Measurements from ENCODE around the gene FAM107B. TPM values are rescaled to one million over a fixed set of nuclear protein-coding genes. Genes with fewer than 3 reads are reported as not detected.

Gene FAM107B
- total and polyA plus RNA-seq, 2 of the 13 experiments (the other 11 are each of a cell fraction or from before 2014, with no cell fraction given) = 15.7 to 24.8 TPM

DNA sequence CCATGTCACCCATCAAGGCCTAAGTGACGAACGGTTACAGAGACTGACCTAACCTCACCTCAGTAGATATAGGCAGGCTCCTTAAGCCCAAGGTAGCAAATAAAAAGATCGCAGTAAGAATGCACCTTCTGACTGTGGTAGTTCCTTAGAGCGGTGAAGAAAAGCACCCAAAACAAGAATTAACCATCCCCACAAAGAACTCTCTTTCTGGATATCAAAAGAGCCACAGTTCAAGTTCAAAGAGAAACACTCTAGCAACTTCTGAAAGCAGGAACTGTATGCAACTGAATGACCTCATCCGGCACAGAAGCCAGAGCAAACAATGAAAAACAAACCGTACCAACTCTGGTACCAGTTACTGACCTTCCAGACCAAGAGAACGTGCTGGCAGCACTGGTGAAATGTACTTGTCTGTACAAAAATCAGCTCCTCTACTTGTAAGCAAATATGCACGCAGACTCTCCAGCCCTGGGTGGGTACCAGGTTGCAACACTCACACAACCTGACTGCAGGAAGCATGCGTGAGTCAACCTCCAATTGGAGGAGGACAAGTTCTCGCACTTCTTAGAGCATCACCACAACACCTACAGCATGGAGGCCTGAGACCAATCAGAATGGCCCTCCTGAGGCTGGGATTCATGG, 202.7 kb downstream of the FAM107B start (continued):
- TF ChIP-seq ZFP41 (CRISPR knock-in tag; IDR thresholded peaks at IDR 0.05; ENCODE audit: borderline replicate concordance) (no peak), PBX3 (CRISPR knock-in tag; IDR thresholded peaks at IDR 0.05; ENCODE audit: borderline replicate concordance) (no peak), NFAT5 (CRISPR knock-in tag; IDR thresholded peaks at IDR 0.05) (no peak), ZNF883 (CRISPR knock-in tag; IDR thresholded peaks at IDR 0.05; ENCODE audit: not compliant biosample characterization) (no peak), ZSCAN31 (CRISPR knock-in tag; IDR thresholded peaks at IDR 0.05; ENCODE audit: low read depth) (no peak), HOXA3 (CRISPR knock-in tag; IDR thresholded peaks at IDR 0.05) (peak; percentile 78), ZBTB38 (CRISPR knock-in tag; IDR thresholded peaks at IDR 0.05) (0 out of 2 replicates have a peak, but pooled peaks have one; percentile 41), CEBPB (IDR thresholded peaks at IDR 0.05; ENCODE audit: borderline replicate concordance, low read depth, low read length) (peak; percentile 88; the same call in 1 of the 2 replicates), MED1 (CRISPR knock-in tag; IDR thresholded peaks at IDR 0.05) (peak; percentile 81), CAMTA2 (CRISPR knock-in tag; IDR thresholded peaks at IDR 0.05; ENCODE audit: borderline replicate concordance) (no peak), SYNCRIP (IDR thresholded peaks at IDR 0.05; ENCODE audit: insufficient read depth, low read depth, low read length) (no peak), TEF (CRISPR knock-in tag; IDR thresholded peaks at IDR 0.05) (no peak), ZNF670 (CRISPR knock-in tag; IDR thresholded peaks at IDR 0.05; ENCODE audit: borderline replicate concordance) (no peak), STAT5B (CRISPR knock-in tag; IDR thresholded peaks at IDR 0.05) (no peak), ZBTB21 (CRISPR knock-in tag; IDR thresholded peaks at IDR 0.05) (peak; percentile 57), ZNF30 (CRISPR knock-in tag; IDR thresholded peaks at IDR 0.05) (no peak), ZNF678 (CRISPR knock-in tag; IDR thresholded peaks at IDR 0.05) (no peak), ZBTB42 (CRISPR knock-in tag; IDR thresholded peaks at IDR 0.05) (no peak)
- TF ChIP-seq, protein P1, sequence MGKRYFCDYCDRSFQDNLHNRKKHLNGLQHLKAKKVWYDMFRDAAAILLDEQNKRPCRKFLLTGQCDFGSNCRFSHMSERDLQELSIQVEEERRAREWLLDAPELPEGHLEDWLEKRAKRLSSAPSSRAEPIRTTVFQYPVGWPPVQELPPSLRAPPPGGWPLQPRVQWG (CRISPR knock-in tag; IDR thresholded peaks at IDR 0.05; ENCODE audit: borderline replicate concordance, low read depth) = no peak
- TF ChIP-seq, protein P2, sequence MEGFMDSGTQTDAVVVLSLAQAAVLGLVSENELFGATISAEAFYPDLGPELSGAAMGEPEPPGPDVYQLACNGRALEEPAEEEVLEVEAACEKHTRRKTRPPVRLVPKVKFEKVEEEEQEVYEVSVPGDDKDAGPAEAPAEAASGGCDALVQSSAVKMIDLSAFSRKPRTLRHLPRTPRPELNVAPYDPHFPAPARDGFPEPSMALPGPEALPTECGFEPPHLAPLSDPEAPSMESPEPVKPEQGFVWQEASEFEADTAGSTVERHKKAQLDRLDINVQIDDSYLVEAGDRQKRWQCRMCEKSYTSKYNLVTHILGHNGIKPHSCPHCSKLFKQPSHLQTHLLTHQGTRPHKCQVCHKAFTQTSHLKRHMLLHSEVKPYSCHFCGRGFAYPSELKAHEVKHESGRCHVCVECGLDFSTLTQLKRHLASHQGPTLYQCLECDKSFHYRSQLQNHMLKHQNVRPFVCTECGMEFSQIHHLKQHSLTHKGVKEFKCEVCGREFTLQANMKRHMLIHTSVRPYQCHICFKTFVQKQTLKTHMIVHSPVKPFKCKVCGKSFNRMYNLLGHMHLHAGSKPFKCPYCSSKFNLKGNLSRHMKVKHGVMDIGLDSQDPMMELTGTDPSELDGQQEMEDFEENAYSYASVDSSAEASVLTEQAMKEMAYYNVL (CRISPR knock-in tag; IDR thresholded peaks at IDR 0.05; ENCODE audit: borderline replicate concordance) = peak; percentile 85; the same call in 1 of the 2 replicates
